ENCODE results near the gene CARS2.
"Not testable (repeated sequence)": the region's sequence is repeated elsewhere in the genome, so short reads cannot be mapped to it uniquely, and the experiment has no call there.

The CARS2 gene

DNA sequence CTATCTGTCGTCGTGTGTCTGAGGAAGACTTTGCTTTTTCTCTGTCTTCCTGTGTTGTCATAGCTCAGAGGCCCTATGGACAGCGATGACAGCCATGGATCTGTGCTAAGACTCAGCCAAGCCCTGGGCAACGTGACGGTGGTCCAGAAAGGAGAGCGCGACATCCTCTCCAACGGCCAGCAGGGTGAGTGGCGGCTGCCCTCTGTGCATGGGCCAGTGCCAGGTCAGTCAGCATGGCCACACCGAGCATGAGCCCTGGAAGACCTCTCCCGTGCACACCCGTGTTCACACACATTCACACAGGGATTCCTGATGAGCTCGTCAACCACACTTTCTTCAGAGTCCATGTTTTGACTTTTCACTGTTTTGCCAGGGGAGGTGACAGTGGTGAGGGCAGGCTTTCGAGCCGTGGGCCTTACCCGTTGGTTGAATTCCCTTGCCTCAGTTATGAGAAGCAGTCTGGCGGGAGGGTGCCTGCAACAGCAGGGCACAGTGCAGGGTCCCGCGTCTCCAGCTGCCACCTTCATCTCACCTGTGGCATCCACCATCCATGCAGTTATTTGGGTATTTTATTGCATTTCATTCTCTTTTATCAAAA lies 70.4 kb downstream of the CARS2 start:
- TF ChIP-seq, protein P1, sequence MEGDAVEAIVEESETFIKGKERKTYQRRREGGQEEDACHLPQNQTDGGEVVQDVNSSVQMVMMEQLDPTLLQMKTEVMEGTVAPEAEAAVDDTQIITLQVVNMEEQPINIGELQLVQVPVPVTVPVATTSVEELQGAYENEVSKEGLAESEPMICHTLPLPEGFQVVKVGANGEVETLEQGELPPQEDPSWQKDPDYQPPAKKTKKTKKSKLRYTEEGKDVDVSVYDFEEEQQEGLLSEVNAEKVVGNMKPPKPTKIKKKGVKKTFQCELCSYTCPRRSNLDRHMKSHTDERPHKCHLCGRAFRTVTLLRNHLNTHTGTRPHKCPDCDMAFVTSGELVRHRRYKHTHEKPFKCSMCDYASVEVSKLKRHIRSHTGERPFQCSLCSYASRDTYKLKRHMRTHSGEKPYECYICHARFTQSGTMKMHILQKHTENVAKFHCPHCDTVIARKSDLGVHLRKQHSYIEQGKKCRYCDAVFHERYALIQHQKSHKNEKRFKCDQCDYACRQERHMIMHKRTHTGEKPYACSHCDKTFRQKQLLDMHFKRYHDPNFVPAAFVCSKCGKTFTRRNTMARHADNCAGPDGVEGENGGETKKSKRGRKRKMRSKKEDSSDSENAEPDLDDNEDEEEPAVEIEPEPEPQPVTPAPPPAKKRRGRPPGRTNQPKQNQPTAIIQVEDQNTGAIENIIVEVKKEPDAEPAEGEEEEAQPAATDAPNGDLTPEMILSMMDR (IDR thresholded peaks at IDR 0.05; ENCODE audit: low read depth, low read length, missing control alignments) = no peak
- DNase-seq (ENCODE audit: extremely low read depth, low read depth) = no peak
- H3K4me3 ChIP-seq (replicated peaks; ENCODE audit: low read depth, low read length) = no peak overlapping the region

DNA sequence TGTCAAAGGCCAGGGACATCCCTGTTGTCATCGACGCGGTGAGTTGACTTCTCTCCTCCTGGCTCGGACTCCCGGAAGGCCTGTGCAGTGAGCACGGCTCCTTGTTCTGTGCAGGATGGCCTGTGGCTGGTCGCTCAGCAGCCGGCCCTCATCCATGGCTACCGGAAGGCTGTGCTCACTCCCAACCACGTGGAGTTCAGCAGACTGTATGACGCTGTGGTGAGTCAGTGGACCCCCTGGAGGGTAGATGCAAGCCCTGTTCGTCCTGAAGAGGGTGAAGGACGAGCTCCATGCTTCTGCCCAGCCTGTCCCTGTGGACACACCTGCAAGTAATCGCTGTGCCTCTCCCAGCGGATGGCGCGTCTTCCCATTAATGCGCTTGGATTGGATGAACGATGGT lies 71.4 kb downstream of the CARS2 start:
- peak; percentile 35 for DNase-seq (ENCODE audit: extremely low read depth, low read depth)
- TF ChIP-seq, protein P1 (IDR thresholded peaks at IDR 0.05; ENCODE audit: low read depth, low read length, missing control alignments) = no peak

DNA sequence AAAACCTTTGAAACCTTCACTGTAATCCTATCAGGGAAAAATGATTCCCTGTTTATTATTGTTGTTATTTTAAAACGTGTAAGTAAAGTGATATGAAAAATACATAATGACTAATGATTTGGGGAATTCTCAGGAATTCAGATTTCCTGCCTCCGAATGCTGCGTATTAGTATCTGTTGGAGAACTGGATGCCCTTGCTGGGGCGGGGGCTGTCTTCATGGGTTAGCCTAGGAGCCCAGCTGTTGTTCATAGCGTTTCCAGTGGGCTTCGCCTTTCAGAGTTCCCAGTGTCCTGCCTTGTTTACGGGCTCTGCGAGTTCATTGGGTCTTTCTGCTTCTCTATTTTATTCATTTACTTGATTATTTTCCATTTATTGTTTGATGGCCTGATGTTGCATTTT lies 72.1 kb downstream of the CARS2 start:
- TF ChIP-seq, protein P1 (IDR thresholded peaks at IDR 0.05; ENCODE audit: low read depth, low read length, missing control alignments) = no peak
- DNase-seq (ENCODE audit: extremely low read depth, low read depth) = no peak
- no peak overlapping the region for H3K4me3 ChIP-seq (replicated peaks; ENCODE audit: low read depth, low read length)

More for the DNA sequence above, 71.4 kb downstream of the CARS2 start:
- no peak overlapping the region for H3K4me3 ChIP-seq (replicated peaks; ENCODE audit: low read depth, low read length)

DNA sequence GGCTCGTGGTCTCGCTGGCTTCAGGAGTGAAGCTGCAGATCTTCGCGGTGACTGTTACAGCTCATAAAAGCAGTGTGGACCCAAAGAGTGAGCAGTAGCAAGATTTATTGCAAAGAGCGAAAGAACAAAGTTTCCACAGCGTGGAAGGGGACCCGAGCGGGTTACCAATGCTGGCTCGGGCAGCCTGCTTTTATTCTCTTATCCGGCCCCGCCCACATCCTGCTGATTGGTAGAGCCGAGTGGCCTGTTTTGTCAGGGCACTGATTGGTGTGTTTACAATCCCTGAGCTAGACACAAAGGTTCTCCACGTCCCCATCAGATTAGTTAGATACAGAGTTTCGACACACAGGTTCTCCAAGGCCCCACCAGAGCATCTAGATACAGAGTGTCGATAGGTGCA lies 73.7 kb downstream of the CARS2 start:
- not testable (repeated sequence) for H3K4me3 ChIP-seq (replicated peaks; ENCODE audit: low read depth, low read length); DNase-seq (ENCODE audit: extremely low read depth, low read depth)

DNA sequence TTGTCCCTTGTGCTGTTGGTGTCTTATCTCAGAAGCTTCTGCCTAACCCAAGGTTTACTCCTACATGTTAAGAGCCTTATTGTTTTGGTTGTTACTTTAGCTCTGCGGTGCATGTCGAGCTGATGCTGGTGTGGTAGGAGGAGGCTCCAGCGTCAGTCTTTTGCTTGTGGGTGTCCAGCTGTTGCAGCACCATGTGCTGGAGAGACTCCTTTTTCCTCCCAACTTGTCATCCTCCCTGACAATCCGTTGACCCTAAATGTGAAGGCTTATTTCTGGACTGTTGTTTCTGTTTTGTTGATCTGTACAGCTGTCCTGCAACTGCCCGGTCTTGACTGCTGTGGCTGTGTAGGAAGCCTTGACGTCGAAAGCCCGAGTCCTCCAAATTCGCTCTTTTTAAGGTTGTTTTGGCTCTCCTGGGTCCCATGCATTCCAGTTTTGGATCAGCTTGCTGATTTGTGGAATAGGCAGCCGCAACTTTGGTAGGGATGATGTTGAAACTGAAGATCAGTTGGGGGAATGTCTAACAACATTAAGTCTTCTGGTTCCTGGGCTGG lies 75.3 kb downstream of the CARS2 start:
- H3K4me3 ChIP-seq (replicated peaks; ENCODE audit: low read depth, low read length) = no peak overlapping the region
- DNase-seq (ENCODE audit: extremely low read depth, low read depth) = no peak
- TF ChIP-seq, protein P1 (IDR thresholded peaks at IDR 0.05; ENCODE audit: low read depth, low read length, missing control alignments) = no peak

DNA sequence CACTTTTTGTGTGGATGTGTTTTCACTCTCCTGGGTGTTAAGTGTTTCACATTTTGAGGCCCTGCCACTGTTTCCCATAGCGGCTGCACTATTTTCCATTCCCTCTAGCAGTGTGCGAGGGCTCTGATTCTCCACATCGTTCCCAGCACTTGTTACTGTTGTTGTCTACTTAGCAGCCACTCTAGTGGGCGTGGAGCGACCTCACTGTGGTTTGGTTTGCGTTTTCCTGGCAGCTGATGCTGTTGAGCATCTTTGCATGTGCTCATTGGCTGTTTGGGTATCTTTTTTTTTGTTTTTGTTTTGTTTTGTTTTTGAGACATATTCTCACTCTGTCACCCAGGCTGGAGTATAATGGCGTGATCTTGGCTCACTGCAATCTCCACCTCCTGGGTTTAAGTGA lies 76.2 kb downstream of the CARS2 start:
- no peak overlapping the region for H3K4me3 ChIP-seq (replicated peaks; ENCODE audit: low read depth, low read length)
- TF ChIP-seq, protein P1 (IDR thresholded peaks at IDR 0.05; ENCODE audit: low read depth, low read length, missing control alignments) = no peak
- no peak for DNase-seq (ENCODE audit: extremely low read depth, low read depth)

DNA sequence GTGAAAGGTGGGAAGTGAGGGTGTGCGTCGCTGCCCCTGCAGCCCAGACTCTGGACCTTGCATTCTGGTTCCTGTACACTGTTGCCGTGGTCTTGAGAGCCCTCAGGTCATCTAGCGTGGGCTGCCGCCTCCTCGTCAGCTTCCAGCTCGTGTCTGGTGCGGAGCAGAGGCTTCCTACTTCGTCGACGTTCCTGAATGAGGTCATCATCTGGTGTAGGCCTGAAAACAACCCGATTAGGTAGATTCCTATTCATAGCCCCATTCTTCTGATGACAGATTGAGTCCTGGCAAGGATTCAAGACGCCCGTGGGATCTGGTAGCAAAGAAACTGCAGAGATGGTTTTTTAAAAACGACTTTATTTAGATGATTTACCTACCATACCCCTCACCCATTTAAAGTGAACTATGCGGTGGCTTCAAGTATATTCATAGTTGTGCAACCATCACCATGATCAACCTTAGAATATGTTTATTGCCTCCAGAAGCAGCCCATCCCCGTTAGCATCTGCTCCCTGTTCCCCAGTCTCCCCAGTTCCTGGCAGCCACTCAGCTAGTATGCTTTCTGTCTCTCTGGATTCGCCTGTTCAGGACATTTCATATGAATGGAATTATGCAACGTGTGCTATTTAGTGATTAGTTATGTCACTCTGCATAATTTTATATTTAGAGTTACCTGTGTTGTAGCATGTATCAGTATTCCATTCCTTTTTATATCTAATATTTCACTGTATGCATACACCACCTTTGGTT lies 76.8 kb downstream of the CARS2 start:
- DNase-seq (ENCODE audit: extremely low read depth, low read depth) = no peak
- TF ChIP-seq, protein P1 (IDR thresholded peaks at IDR 0.05; ENCODE audit: low read depth, low read length, missing control alignments) = no peak
- no peak overlapping the region for H3K4me3 ChIP-seq (replicated peaks; ENCODE audit: low read depth, low read length)

Data from HFF-Myc (cell line).